H1 (cell line): ENCODE measurements around the gene SHLD2. TPM values are rescaled to one million over a fixed set of nuclear protein-coding genes. Genes with fewer than 3 reads are reported as not detected.
"Not testable (repeated sequence)": the region's sequence is repeated elsewhere in the genome, so short reads cannot be mapped to it uniquely, and the experiment has no call there.

Experiments used
- CTCF ChIA-PET: fragments of 300-600 bp; sonication (Branson Sonifier 250); formaldehyde crosslinking; loops from one replicate; lab custom pipeline; 2021; ENCODE audit not compliant: partially characterized antibody; lab: Charles Lee
- POLR2A ChIA-PET: fragments of 300-600 bp; sonication (Branson Sonifier 250); formaldehyde crosslinking; loops from one replicate; lab custom pipeline; 2021; ENCODE audit warnings: inconsistent platforms; ENCODE audit not compliant: partially characterized antibody; lab: Charles Lee
- DNase-seq, 2 experiments: peaks; one replicate each; pipeline versions ENCODE4 v3.0.0 to v3.0.0-alpha.2; 2010 to 2022; ENCODE audit warnings: low spot score in 2 of 2, low read depth in 1 of 2, mixed read lengths in 1 of 2
- FAIRE-seq: peaks from 2 replicates; lab custom pipeline; 2011; peaks lifted over from hg19 to GRCh38; lab: Jason Lieb, UNC
- H2AFZ ChIP-seq: 2 replicates; pipeline ENCODE4 v1.8.1; 2012; ENCODE audit warnings: low read length, inconsistent platforms
- H2AK5ac ChIP-seq: 2 replicates; pipeline ENCODE4 v1.6.1; 2013; ENCODE audit warnings: low read depth, low read length
- H2BK120ac ChIP-seq: replicated peaks from 2 replicates; pipeline ENCODE3; 2013; ENCODE audit warnings: low read depth, low read length, inconsistent platforms
- H2BK12ac ChIP-seq: 2 replicates; pipeline ENCODE4 v1.6.1; 2013; ENCODE audit warnings: low read depth, low read length
- H2BK15ac ChIP-seq: 2 replicates; pipeline ENCODE4 v1.6.1; 2013; ENCODE audit warnings: low read length
- H2BK20ac ChIP-seq: 2 replicates; pipeline ENCODE4 v1.6.1; 2013; ENCODE audit warnings: low read length
- H2BK5ac ChIP-seq: 2 replicates; pipeline ENCODE4 v1.6.1; 2013; ENCODE audit warnings: low read depth, low read length
- H3K14ac ChIP-seq: 2 replicates; pipeline ENCODE4 v1.6.1; 2013; ENCODE audit warnings: inconsistent platforms; ENCODE audit not compliant: insufficient read length
- H3K18ac ChIP-seq: 2 replicates; pipeline ENCODE4 v1.6.1; 2013; ENCODE audit warnings: low read length; ENCODE audit errors: extremely low read depth
- H3K23ac ChIP-seq: 2 replicates; pipeline ENCODE4 v1.6.1; 2013; ENCODE audit warnings: inconsistent platforms; ENCODE audit not compliant: insufficient read length
- H3K23me2 ChIP-seq: 2 replicates; pipeline ENCODE4 v1.6.1; 2013; ENCODE audit warnings: low read depth, low read length
- H3K27ac ChIP-seq: 2 replicates; pipeline ENCODE4 v1.6.1; 2011; ENCODE audit warnings: low read depth, low read length, inconsistent platforms
- H3K27me3 ChIP-seq, 4 experiments: replicated peaks in 1 of 4; 1 replicate in 1 of 4; 2 replicates in 3 of 4; pipeline versions ENCODE4 v1.6.1 to v1.8.1; 2011 to 2013; ENCODE audit warnings: low read length in 3 of 4, mild to moderate bottlenecking in 3 of 4, inconsistent platforms in 2 of 4, mixed read lengths in 2 of 4, moderate library complexity in 1 of 4; ENCODE audit not compliant: control insufficient read depth in 3 of 4, insufficient read depth in 3 of 4; ENCODE audit errors: extremely low read depth in 1 of 4
- H3K36me3 ChIP-seq, 4 experiments: 2 replicates each; pipeline versions ENCODE4 v1.6.1 to v1.8.1; 2011 to 2013; ENCODE audit warnings: mild to moderate bottlenecking in 4 of 4, low read length in 3 of 4, moderate library complexity in 2 of 4, control low read depth in 1 of 4, inconsistent platforms in 1 of 4; ENCODE audit not compliant: insufficient read depth in 4 of 4, control insufficient read depth in 2 of 4
- H3K4ac ChIP-seq: replicated peaks from 2 replicates; pipeline ENCODE3; 2013; ENCODE audit warnings: low read length, low read depth, mixed read lengths, inconsistent platforms; ENCODE audit not compliant: insufficient read length
- H3K4me1 ChIP-seq, 4 experiments: replicated peaks in 1 of 4; 1 replicate in 1 of 4; 2 replicates in 3 of 4; pipeline versions ENCODE4 v1.6.1 to v1.8.1; 2011 to 2013; ENCODE audit warnings: low read length in 3 of 4, inconsistent platforms in 2 of 4, mixed read lengths in 1 of 4; ENCODE audit not compliant: insufficient read depth in 4 of 4, control insufficient read depth in 3 of 4
- H3K4me2 ChIP-seq, 2 experiments: 2 replicates each; pipeline versions ENCODE4 v1.6.1 to v1.8.1; 2011 to 2013; ENCODE audit warnings: low read depth in 2 of 2, low read length in 2 of 2, control low read depth in 1 of 2, inconsistent platforms in 1 of 2, mild to moderate bottlenecking in 1 of 2; ENCODE audit not compliant: insufficient read depth in 1 of 2
- H3K4me3 ChIP-seq, 4 experiments: fragments of 200-600, 300-600 bp in 1 of 4; sonication (generic), shearing (Covaris generic), sonication (Bioruptor Twin) in 1 of 4; 2 replicates each; pipeline versions ENCODE4 v1.5.1 to v1.8.1; 2011 to 2016; ENCODE audit warnings: low read length in 4 of 4, low read depth in 3 of 4, control low read depth in 2 of 4, inconsistent platforms in 2 of 4, mild to moderate bottlenecking in 2 of 4, mixed read lengths in 1 of 4, moderate library complexity in 1 of 4; ENCODE audit not compliant: insufficient read depth in 2 of 4; ENCODE audit errors: extremely low read depth in 1 of 4
- H3K56ac ChIP-seq: replicated peaks from 2 replicates; pipeline ENCODE3; 2013; ENCODE audit warnings: low read depth, mild to moderate bottlenecking, mixed read lengths, low read length, inconsistent platforms; ENCODE audit not compliant: insufficient read length
- H3K79me1 ChIP-seq: 2 replicates; pipeline ENCODE4 v1.6.1; 2013; ENCODE audit warnings: low read depth, low read length, control low read depth
- H3K79me2 ChIP-seq, 2 experiments: 2 replicates each; pipeline versions ENCODE4 v1.6.1 to v1.8.1; 2012 to 2013; ENCODE audit warnings: low read length in 2 of 2, mild to moderate bottlenecking in 2 of 2, inconsistent platforms in 1 of 2; ENCODE audit not compliant: insufficient read depth in 2 of 2, control insufficient read depth in 1 of 2
- H3K9ac ChIP-seq, 4 experiments: replicated peaks in 1 of 4; 1 replicate in 1 of 4; 2 replicates in 3 of 4; pipeline versions ENCODE4 v1.6.1 to v1.8.1; 2011 to 2013; ENCODE audit warnings: low read depth in 3 of 4, low read length in 3 of 4, control low read depth in 2 of 4, mild to moderate bottlenecking in 2 of 4, moderate library complexity in 2 of 4, inconsistent platforms in 1 of 4; ENCODE audit errors: extremely low read depth in 1 of 4
- H3K9me3 ChIP-seq, 2 experiments: 2 replicates each; pipeline versions ENCODE4 v1.6.1 to v1.8.1; 2012 to 2013; ENCODE audit warnings: mild to moderate bottlenecking in 2 of 2, moderate library complexity in 2 of 2, control low read depth in 1 of 2, inconsistent platforms in 1 of 2, low read depth in 1 of 2, low read length in 1 of 2, mixed read lengths in 1 of 2; ENCODE audit not compliant: insufficient read depth in 2 of 2
- H4K20me1 ChIP-seq, 2 experiments: replicated peaks in 1 of 2; 2 replicates each; pipeline versions ENCODE3 to v1.8.1; 2011 to 2013; ENCODE audit warnings: inconsistent platforms in 2 of 2, low read length in 2 of 2, mild to moderate bottlenecking in 1 of 2; ENCODE audit not compliant: insufficient read depth in 2 of 2, control insufficient read depth in 1 of 2
- H4K5ac ChIP-seq: 2 replicates; pipeline ENCODE4 v1.6.1; 2013; ENCODE audit warnings: low read length, low read depth, mixed read lengths, inconsistent platforms; ENCODE audit not compliant: insufficient read length
- H4K8ac ChIP-seq: 2 replicates; pipeline ENCODE4 v1.8.0; 2013; ENCODE audit warnings: mild to moderate bottlenecking, moderate library complexity, low read length, inconsistent platforms; ENCODE audit not compliant: insufficient read depth; ENCODE audit errors: extremely low read depth
- H4K91ac ChIP-seq: replicated peaks from 2 replicates; pipeline ENCODE3; 2013; ENCODE audit warnings: low read length, mixed read lengths, inconsistent platforms; ENCODE audit not compliant: insufficient read length
- WGBS, 2 experiments: shearing (Covaris generic) in 1 of 2; methylation state at CpG; one replicate each; pipeline versions ENCODE4 v1.1.6 to v1.1.7; 2013 to 2015; ENCODE audit warnings: low lambda C conversion rate in 2 of 2, mixed read lengths in 2 of 2, inconsistent platforms in 1 of 2, low coverage in 1 of 2, missing lambda C conversion rate in 1 of 2; ENCODE audit not compliant: insufficient replicate concordance in 2 of 2, insufficient coverage in 1 of 2, insufficient read length in 1 of 2; ENCODE audit errors: extremely low coverage in 1 of 2, missing lambda C conversion rate in 1 of 2; 5-methylcytosine and 5-hydroxymethylcytosine counted together
- polyA plus RNA-seq, 7 experiments: library from polyadenylated mRNA; depleted of rRNA in 3 of 7; stranded (reverse) in 5 of 7; unstranded in 2 of 7; fragments of >200 nt in 5 of 7; fragments of 200-250 nt in 2 of 7; gene quantifications; 1 replicate in 5 of 7; 2 replicates in 1 of 7; 4 replicates in 1 of 7; pipeline versions ENCODE4 v1.2.1 to v1.2.3, GENCODE V29; 2011 to 2013; ENCODE audit warnings: missing spikeins in 2 of 7, mixed read lengths in 2 of 7
- total RNA-seq: library from RNA; stranded (reverse); fragmentation: NEBNext Ultra II Directional; extraction: Animal tissue kit (Norgen Biotek cat#: 25700); gene quantifications from 2 replicates; pipeline ENCODE4 v1.2.1, GENCODE V29; 2021

The SHLD2 gene
- total and polyA plus RNA-seq, 2 of the 8 experiments (the other 6 are each of a cell fraction or from before 2014, with no cell fraction given), result 7.9 to 32.4 TPM

DNA sequence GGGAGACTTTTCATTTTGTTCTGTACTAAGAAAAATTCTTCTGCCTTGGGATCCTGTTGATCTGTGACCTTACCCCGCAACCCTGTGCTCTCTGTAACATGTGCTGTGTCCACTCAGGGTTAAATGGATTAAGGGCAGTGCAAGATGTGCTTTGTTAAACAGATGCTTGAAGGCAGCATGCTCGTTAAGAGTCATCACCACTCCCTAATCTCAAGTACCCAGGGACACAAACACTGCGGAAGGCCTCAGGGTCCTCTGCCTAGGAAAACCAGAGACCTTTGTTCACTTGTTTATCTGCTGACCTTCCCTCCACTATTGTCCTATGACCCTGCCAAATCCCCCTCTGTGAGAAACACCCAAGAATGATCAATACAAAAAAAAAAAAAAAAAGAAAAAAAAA, 13.4 kb upstream of the SHLD2 start:
- H3K4ac ChIP-seq, CTCF ChIA-PET, H3K79me1 ChIP-seq, H2AFZ ChIP-seq, H4K20me1 ChIP-seq, POLR2A ChIA-PET, H2BK20ac ChIP-seq, H3K14ac ChIP-seq, H2AK5ac ChIP-seq, H4K8ac ChIP-seq, H3K4me1 ChIP-seq, DNase-seq, H3K23ac ChIP-seq, H2BK120ac ChIP-seq, H4K5ac ChIP-seq, H3K4me2 ChIP-seq, H3K23me2 ChIP-seq, H3K27me3 ChIP-seq, H3K18ac ChIP-seq, H3K4me3 ChIP-seq, FAIRE-seq, H3K36me3 ChIP-seq, H3K9ac ChIP-seq, H2BK15ac ChIP-seq, H4K91ac ChIP-seq, H3K56ac ChIP-seq, H3K27ac ChIP-seq, H2BK5ac ChIP-seq, H2BK12ac ChIP-seq: not testable (repeated sequence)
- Histone ChIP-seq H3K79me2 (peaks cover 0 to 21% of the 10 kb centered on the region in 2 experiments; a peak in 2 of 4 replicates), H3K9me3 (peaks cover 0 to 15% of the 10 kb centered on the region in 2 experiments; a peak in 1 of 4 replicates)
- WGBS, 2 experiments, result 92% methylated on average over 2 of the region's 3 CpGs; no CpG with 5 or more reads in 1 of the 2 experiments

DNA sequence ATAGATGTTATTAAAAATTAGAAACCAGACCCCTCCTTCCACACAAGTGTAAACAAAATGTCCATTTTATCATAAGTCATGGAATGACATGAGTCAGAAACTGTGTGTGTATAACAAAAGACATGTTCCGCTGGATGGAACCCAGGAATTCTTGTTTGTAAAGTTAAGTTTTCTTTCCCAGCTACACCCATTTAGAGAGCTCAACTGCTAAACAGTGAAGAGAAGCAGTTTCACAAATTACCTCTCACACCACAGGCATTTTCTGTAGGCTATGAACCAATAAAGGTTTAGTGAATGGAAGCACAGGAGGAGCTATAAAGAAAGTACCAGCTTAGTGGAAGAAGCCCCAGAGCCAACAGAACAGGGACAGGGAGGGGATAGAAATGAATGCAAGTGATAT, 12.8 kb upstream of the SHLD2 start:
- H3K9ac ChIP-seq, H3K4ac ChIP-seq, H3K4me3 ChIP-seq, H3K4me2 ChIP-seq, H3K23ac ChIP-seq, H2BK15ac ChIP-seq, H2BK12ac ChIP-seq, H4K91ac ChIP-seq, H4K20me1 ChIP-seq, CTCF ChIA-PET, H4K8ac ChIP-seq, H2BK5ac ChIP-seq, H3K27me3 ChIP-seq, FAIRE-seq, H2AK5ac ChIP-seq, H2BK20ac ChIP-seq, H2BK120ac ChIP-seq, H3K14ac ChIP-seq, H3K23me2 ChIP-seq, H2AFZ ChIP-seq, H3K79me1 ChIP-seq, H3K4me1 ChIP-seq, H3K27ac ChIP-seq, H3K18ac ChIP-seq, DNase-seq, H3K56ac ChIP-seq, H4K5ac ChIP-seq, H3K36me3 ChIP-seq: not testable (repeated sequence)
- peaks cover 0 to 15% of the 10 kb centered on the region in 2 experiments; a peak in 1 of 4 replicates for H3K9me3 ChIP-seq
- peaks cover 0 to 27% of the 10 kb centered on the region in 2 experiments; a peak in 2 of 4 replicates for H3K79me2 ChIP-seq
- WGBS, 2 experiments, result 94% methylated on average over 1 of the region's 1 CpG; no CpG with 5 or more reads in 1 of the 2 experiments
- POLR2A ChIA-PET, result interaction anchor here (0.7 kb wide), 1 partner anchor 10 kb away, joined by 4 read pairs; no protein-coding TSS in a partner anchor
